ENCODE measurements around the gene LAMTOR1.

Gene LAMTOR1

GRCh38 chr11:72069787-72070251 is 33.3 kb downstream of the LAMTOR1 start:
- H3K4me3 ChIP-seq (ENCODE audit: low read depth, low read length): peak overlapping the region; percentile 41
- TF ChIP-seq, protein P1, sequence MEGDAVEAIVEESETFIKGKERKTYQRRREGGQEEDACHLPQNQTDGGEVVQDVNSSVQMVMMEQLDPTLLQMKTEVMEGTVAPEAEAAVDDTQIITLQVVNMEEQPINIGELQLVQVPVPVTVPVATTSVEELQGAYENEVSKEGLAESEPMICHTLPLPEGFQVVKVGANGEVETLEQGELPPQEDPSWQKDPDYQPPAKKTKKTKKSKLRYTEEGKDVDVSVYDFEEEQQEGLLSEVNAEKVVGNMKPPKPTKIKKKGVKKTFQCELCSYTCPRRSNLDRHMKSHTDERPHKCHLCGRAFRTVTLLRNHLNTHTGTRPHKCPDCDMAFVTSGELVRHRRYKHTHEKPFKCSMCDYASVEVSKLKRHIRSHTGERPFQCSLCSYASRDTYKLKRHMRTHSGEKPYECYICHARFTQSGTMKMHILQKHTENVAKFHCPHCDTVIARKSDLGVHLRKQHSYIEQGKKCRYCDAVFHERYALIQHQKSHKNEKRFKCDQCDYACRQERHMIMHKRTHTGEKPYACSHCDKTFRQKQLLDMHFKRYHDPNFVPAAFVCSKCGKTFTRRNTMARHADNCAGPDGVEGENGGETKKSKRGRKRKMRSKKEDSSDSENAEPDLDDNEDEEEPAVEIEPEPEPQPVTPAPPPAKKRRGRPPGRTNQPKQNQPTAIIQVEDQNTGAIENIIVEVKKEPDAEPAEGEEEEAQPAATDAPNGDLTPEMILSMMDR (IDR thresholded peaks at IDR 0.05; ENCODE audit: low read depth, low read length): no peak

DNA sequence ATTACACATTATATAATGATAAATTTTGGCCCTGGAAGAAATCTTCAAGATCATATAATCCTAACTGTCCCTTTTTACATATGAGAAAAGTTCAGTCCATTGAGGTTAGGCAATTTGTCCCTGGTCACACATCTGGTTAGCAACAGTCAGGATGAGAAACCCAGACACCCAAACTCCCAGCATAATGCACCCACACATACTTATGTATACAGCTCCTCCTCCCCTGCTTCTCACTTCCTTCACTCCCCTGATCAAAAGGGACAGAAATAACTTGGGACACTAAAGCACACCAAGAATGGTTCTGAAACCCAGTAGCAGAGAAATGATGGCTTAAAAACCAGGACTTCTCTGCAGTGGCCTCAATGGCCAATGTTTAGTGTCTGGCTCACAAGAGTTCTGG is 33.9 kb downstream of the LAMTOR1 start:
- H3K4me3 ChIP-seq (ENCODE audit: low read depth, low read length): peak overlapping the region; percentile 41
- TF ChIP-seq, protein P1 (IDR thresholded peaks at IDR 0.05; ENCODE audit: low read depth, low read length): no peak

DNA sequence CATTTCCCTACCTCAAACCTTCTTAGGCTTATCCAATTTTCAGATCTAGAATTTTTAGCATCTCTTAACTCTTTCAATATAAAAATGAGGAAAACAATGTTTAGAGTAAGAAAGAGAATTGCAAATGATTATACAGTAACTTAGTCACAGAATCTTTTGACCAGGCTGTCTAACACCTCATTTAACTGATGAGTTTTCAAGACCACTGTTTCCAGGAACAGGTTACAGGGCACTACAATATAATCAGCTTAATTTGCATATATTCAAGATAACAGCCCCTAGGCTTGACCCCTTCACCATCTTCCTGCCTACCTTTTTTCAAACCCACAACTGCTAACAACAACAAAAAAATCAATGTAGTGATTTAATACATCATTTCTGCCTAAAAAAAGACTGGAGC is 35.4 kb downstream of the LAMTOR1 start:
- H3K4me3 ChIP-seq (ENCODE audit: low read depth, low read length): no peak overlapping the region
- TF ChIP-seq, protein P1 (IDR thresholded peaks at IDR 0.05; ENCODE audit: low read depth, low read length): no peak

DNA sequence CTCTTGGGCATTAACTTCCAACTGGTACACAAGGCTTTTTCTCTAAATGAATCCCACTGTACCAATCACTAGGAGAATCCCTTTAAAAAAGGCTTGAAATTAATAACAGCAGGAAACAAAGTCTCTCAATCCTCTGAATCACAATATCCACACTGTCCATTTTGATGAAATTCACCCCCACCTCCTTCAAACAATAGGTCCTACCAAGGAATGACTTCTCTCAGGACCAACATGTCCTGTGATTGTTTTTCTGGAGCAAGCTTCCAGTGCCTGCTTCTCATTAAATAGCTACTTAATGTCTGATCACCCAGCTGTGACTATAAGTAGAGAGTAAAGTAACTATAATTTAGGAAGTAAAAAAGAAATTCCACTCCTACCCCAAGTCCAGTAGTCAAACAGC is 35.8 kb downstream of the LAMTOR1 start:
- TF ChIP-seq, protein P1 (IDR thresholded peaks at IDR 0.05; ENCODE audit: low read depth, low read length): no peak
- no peak overlapping the region for H3K4me3 ChIP-seq (ENCODE audit: low read depth, low read length)

GRCh38 chr11:72066855-72067254 is 36.2 kb downstream of the LAMTOR1 start:
- H3K4me3 ChIP-seq (ENCODE audit: low read depth, low read length): no peak overlapping the region
- TF ChIP-seq, protein P1 (IDR thresholded peaks at IDR 0.05; ENCODE audit: low read depth, low read length): no peak

GRCh38 chr11:72061739-72062396 is 41.2 kb downstream of the LAMTOR1 start:
- no peak overlapping the region for H3K4me3 ChIP-seq (ENCODE audit: low read depth, low read length)
- TF ChIP-seq, protein P1 (IDR thresholded peaks at IDR 0.05; ENCODE audit: low read depth, low read length): no peak

- TF ChIP-seq, protein P1 (IDR thresholded peaks at IDR 0.05; ENCODE audit: low read depth, low read length): no peak
- H3K4me3 ChIP-seq (ENCODE audit: low read depth, low read length): no peak overlapping the region
Observed at GRCh38 chr11:72058416-72059034, 44.6 kb downstream of the LAMTOR1 start.
